H1 (cell line): ENCODE measurements around the gene TMEM117. TPM values are rescaled to one million over a fixed set of nuclear protein-coding genes. Genes with fewer than 3 reads are reported as not detected.

Experiments
- CTCF ChIA-PET: fragments of 300-600 bp; sonication (Branson Sonifier 250); formaldehyde crosslinking; loops from one replicate; lab custom pipeline; 2021; ENCODE audit not compliant: partially characterized antibody; lab: Charles Lee
- POLR2A ChIA-PET: fragments of 300-600 bp; sonication (Branson Sonifier 250); formaldehyde crosslinking; loops from one replicate; lab custom pipeline; 2021; ENCODE audit warnings: inconsistent platforms; ENCODE audit not compliant: partially characterized antibody; lab: Charles Lee
- DNase-seq, 2 experiments: peaks; one replicate each; pipeline versions ENCODE4 v3.0.0 to v3.0.0-alpha.2; 2010 to 2022; ENCODE audit warnings: low spot score in 2 of 2, low read depth in 1 of 2, mixed read lengths in 1 of 2
- FAIRE-seq: peaks from 2 replicates; lab custom pipeline; 2011; peaks lifted over from hg19 to GRCh38; lab: Jason Lieb, UNC
- H2AFZ ChIP-seq: 2 replicates; pipeline ENCODE4 v1.8.1; 2012; ENCODE audit warnings: low read length, inconsistent platforms
- H2AK5ac ChIP-seq: 2 replicates; pipeline ENCODE4 v1.6.1; 2013; ENCODE audit warnings: low read depth, low read length
- H2BK120ac ChIP-seq: replicated peaks from 2 replicates; pipeline ENCODE3; 2013; ENCODE audit warnings: low read depth, low read length, inconsistent platforms
- H2BK12ac ChIP-seq: 2 replicates; pipeline ENCODE4 v1.6.1; 2013; ENCODE audit warnings: low read depth, low read length
- H2BK15ac ChIP-seq: 2 replicates; pipeline ENCODE4 v1.6.1; 2013; ENCODE audit warnings: low read length
- H2BK20ac ChIP-seq: 2 replicates; pipeline ENCODE4 v1.6.1; 2013; ENCODE audit warnings: low read length
- H2BK5ac ChIP-seq: 2 replicates; pipeline ENCODE4 v1.6.1; 2013; ENCODE audit warnings: low read depth, low read length
- H3K14ac ChIP-seq: 2 replicates; pipeline ENCODE4 v1.6.1; 2013; ENCODE audit warnings: inconsistent platforms; ENCODE audit not compliant: insufficient read length
- H3K18ac ChIP-seq: 2 replicates; pipeline ENCODE4 v1.6.1; 2013; ENCODE audit warnings: low read length; ENCODE audit errors: extremely low read depth
- H3K23ac ChIP-seq: 2 replicates; pipeline ENCODE4 v1.6.1; 2013; ENCODE audit warnings: inconsistent platforms; ENCODE audit not compliant: insufficient read length
- H3K23me2 ChIP-seq: 2 replicates; pipeline ENCODE4 v1.6.1; 2013; ENCODE audit warnings: low read depth, low read length
- H3K27ac ChIP-seq: 2 replicates; pipeline ENCODE4 v1.6.1; 2011; ENCODE audit warnings: low read depth, low read length, inconsistent platforms
- H3K27me3 ChIP-seq, 4 experiments: replicated peaks in 1 of 4; 1 replicate in 1 of 4; 2 replicates in 3 of 4; pipeline versions ENCODE4 v1.6.1 to v1.8.1; 2011 to 2013; ENCODE audit warnings: low read length in 3 of 4, mild to moderate bottlenecking in 3 of 4, inconsistent platforms in 2 of 4, mixed read lengths in 2 of 4, moderate library complexity in 1 of 4; ENCODE audit not compliant: control insufficient read depth in 3 of 4, insufficient read depth in 3 of 4; ENCODE audit errors: extremely low read depth in 1 of 4
- H3K36me3 ChIP-seq, 4 experiments: 2 replicates each; pipeline versions ENCODE4 v1.6.1 to v1.8.1; 2011 to 2013; ENCODE audit warnings: mild to moderate bottlenecking in 4 of 4, low read length in 3 of 4, moderate library complexity in 2 of 4, control low read depth in 1 of 4, inconsistent platforms in 1 of 4; ENCODE audit not compliant: insufficient read depth in 4 of 4, control insufficient read depth in 2 of 4
- H3K4ac ChIP-seq: replicated peaks from 2 replicates; pipeline ENCODE3; 2013; ENCODE audit warnings: low read length, low read depth, mixed read lengths, inconsistent platforms; ENCODE audit not compliant: insufficient read length
- H3K4me1 ChIP-seq, 4 experiments: replicated peaks in 1 of 4; 1 replicate in 1 of 4; 2 replicates in 3 of 4; pipeline versions ENCODE4 v1.6.1 to v1.8.1; 2011 to 2013; ENCODE audit warnings: low read length in 3 of 4, inconsistent platforms in 2 of 4, mixed read lengths in 1 of 4; ENCODE audit not compliant: insufficient read depth in 4 of 4, control insufficient read depth in 3 of 4
- H3K4me2 ChIP-seq, 2 experiments: 2 replicates each; pipeline versions ENCODE4 v1.6.1 to v1.8.1; 2011 to 2013; ENCODE audit warnings: low read depth in 2 of 2, low read length in 2 of 2, control low read depth in 1 of 2, inconsistent platforms in 1 of 2, mild to moderate bottlenecking in 1 of 2; ENCODE audit not compliant: insufficient read depth in 1 of 2
- H3K4me3 ChIP-seq, 4 experiments: fragments of 200-600, 300-600 bp in 1 of 4; sonication (generic), shearing (Covaris generic), sonication (Bioruptor Twin) in 1 of 4; 2 replicates each; pipeline versions ENCODE4 v1.5.1 to v1.8.1; 2011 to 2016; ENCODE audit warnings: low read length in 4 of 4, low read depth in 3 of 4, control low read depth in 2 of 4, inconsistent platforms in 2 of 4, mild to moderate bottlenecking in 2 of 4, mixed read lengths in 1 of 4, moderate library complexity in 1 of 4; ENCODE audit not compliant: insufficient read depth in 2 of 4; ENCODE audit errors: extremely low read depth in 1 of 4
- H3K56ac ChIP-seq: replicated peaks from 2 replicates; pipeline ENCODE3; 2013; ENCODE audit warnings: low read depth, mild to moderate bottlenecking, mixed read lengths, low read length, inconsistent platforms; ENCODE audit not compliant: insufficient read length
- H3K79me1 ChIP-seq: 2 replicates; pipeline ENCODE4 v1.6.1; 2013; ENCODE audit warnings: low read depth, low read length, control low read depth
- H3K79me2 ChIP-seq, 2 experiments: 2 replicates each; pipeline versions ENCODE4 v1.6.1 to v1.8.1; 2012 to 2013; ENCODE audit warnings: low read length in 2 of 2, mild to moderate bottlenecking in 2 of 2, inconsistent platforms in 1 of 2; ENCODE audit not compliant: insufficient read depth in 2 of 2, control insufficient read depth in 1 of 2
- H3K9ac ChIP-seq, 4 experiments: replicated peaks in 1 of 4; 1 replicate in 1 of 4; 2 replicates in 3 of 4; pipeline versions ENCODE4 v1.6.1 to v1.8.1; 2011 to 2013; ENCODE audit warnings: low read depth in 3 of 4, low read length in 3 of 4, control low read depth in 2 of 4, mild to moderate bottlenecking in 2 of 4, moderate library complexity in 2 of 4, inconsistent platforms in 1 of 4; ENCODE audit errors: extremely low read depth in 1 of 4
- H3K9me3 ChIP-seq, 2 experiments: 2 replicates each; pipeline versions ENCODE4 v1.6.1 to v1.8.1; 2012 to 2013; ENCODE audit warnings: mild to moderate bottlenecking in 2 of 2, moderate library complexity in 2 of 2, control low read depth in 1 of 2, inconsistent platforms in 1 of 2, low read depth in 1 of 2, low read length in 1 of 2, mixed read lengths in 1 of 2; ENCODE audit not compliant: insufficient read depth in 2 of 2
- H4K20me1 ChIP-seq, 2 experiments: replicated peaks in 1 of 2; 2 replicates each; pipeline versions ENCODE3 to v1.8.1; 2011 to 2013; ENCODE audit warnings: inconsistent platforms in 2 of 2, low read length in 2 of 2, mild to moderate bottlenecking in 1 of 2; ENCODE audit not compliant: insufficient read depth in 2 of 2, control insufficient read depth in 1 of 2
- H4K5ac ChIP-seq: 2 replicates; pipeline ENCODE4 v1.6.1; 2013; ENCODE audit warnings: low read length, low read depth, mixed read lengths, inconsistent platforms; ENCODE audit not compliant: insufficient read length
- H4K8ac ChIP-seq: 2 replicates; pipeline ENCODE4 v1.8.0; 2013; ENCODE audit warnings: mild to moderate bottlenecking, moderate library complexity, low read length, inconsistent platforms; ENCODE audit not compliant: insufficient read depth; ENCODE audit errors: extremely low read depth
- H4K91ac ChIP-seq: replicated peaks from 2 replicates; pipeline ENCODE3; 2013; ENCODE audit warnings: low read length, mixed read lengths, inconsistent platforms; ENCODE audit not compliant: insufficient read length
- HDAC6 ChIP-seq: IDR thresholded peaks from one replicate; pipeline ENCODE4 v1.7.1; 2012; ENCODE audit warnings: low read depth, mild to moderate bottlenecking, inconsistent platforms, low read length, moderate library complexity
- RFX5 ChIP-seq: IDR thresholded peaks from 2 replicates; pipeline ENCODE4 v1.6.1; 2011; ENCODE audit warnings: low read depth, low read length, improper control_type of control experiment, borderline replicate concordance
- RNF2 ChIP-seq: fragments of 200-900, 300-1000 bp; sonication (generic); IDR thresholded peaks from 2 replicates; pipeline ENCODE4 v1.7.1; 2016; ENCODE audit warnings: borderline replicate concordance, low read depth, mild to moderate bottlenecking, antibody characterized with exemption, low read length; ENCODE audit not compliant: poor library complexity, severe bottlenecking; ENCODE audit errors: missing control alignments
- WGBS, 2 experiments: shearing (Covaris generic) in 1 of 2; methylation state at CpG; one replicate each; pipeline versions ENCODE4 v1.1.6 to v1.1.7; 2013 to 2015; ENCODE audit warnings: low lambda C conversion rate in 2 of 2, mixed read lengths in 2 of 2, inconsistent platforms in 1 of 2, low coverage in 1 of 2, missing lambda C conversion rate in 1 of 2; ENCODE audit not compliant: insufficient replicate concordance in 2 of 2, insufficient coverage in 1 of 2, insufficient read length in 1 of 2; ENCODE audit errors: extremely low coverage in 1 of 2, missing lambda C conversion rate in 1 of 2; 5-methylcytosine and 5-hydroxymethylcytosine counted together
- polyA plus RNA-seq, 7 experiments: library from polyadenylated mRNA; depleted of rRNA in 3 of 7; stranded (reverse) in 5 of 7; unstranded in 2 of 7; fragments of >200 nt in 5 of 7; fragments of 200-250 nt in 2 of 7; gene quantifications; 1 replicate in 5 of 7; 2 replicates in 1 of 7; 4 replicates in 1 of 7; pipeline versions ENCODE4 v1.2.1 to v1.2.3, GENCODE V29; 2011 to 2013; ENCODE audit warnings: missing spikeins in 2 of 7, mixed read lengths in 2 of 7
- total RNA-seq: library from RNA; stranded (reverse); fragmentation: NEBNext Ultra II Directional; extraction: Animal tissue kit (Norgen Biotek cat#: 25700); gene quantifications from 2 replicates; pipeline ENCODE4 v1.2.1, GENCODE V29; 2021

The TMEM117 gene
- total and polyA plus RNA-seq, 2 of the 8 experiments (the other 6 are each of a cell fraction or from before 2014, with no cell fraction given): 0.80 to 1.4 TPM

- Histone ChIP-seq H3K56ac (no peak overlapping the region), H4K8ac (no peak overlapping the region), H2AFZ (no peak overlapping the region), H2AK5ac (no peak overlapping the region), H3K4me1 (no peaks in the 10 kb centered on the region), H3K14ac (no peak overlapping the region), H4K5ac (no peak overlapping the region), H3K36me3 (no peaks in the 10 kb centered on the region), H3K4ac (no peak overlapping the region), H2BK20ac (no peak overlapping the region), H2BK15ac (no peak overlapping the region), H2BK120ac (no peak overlapping the region), H4K20me1 (no peaks in the 10 kb centered on the region), H2BK12ac (no peak overlapping the region), H3K4me2 (no peak overlapping the region), H4K91ac (no peak overlapping the region), H3K9ac (no peak overlapping the region), H3K27ac (no peak overlapping the region), H3K18ac (no peak overlapping the region), H3K27me3 (no peaks in the 10 kb centered on the region), H3K79me1 (no peaks in the 10 kb centered on the region), H3K23me2 (no peaks in the 10 kb centered on the region), H3K4me3 (no peak overlapping the region), H3K79me2 (no peaks in the 10 kb centered on the region), H3K23ac (no peak overlapping the region), H3K9me3 (no peaks in the 10 kb centered on the region), H2BK5ac (no peak overlapping the region)
- WGBS, 2 experiments: 89% methylated on average over 1 of the region's 1 CpG; no CpG with 5 or more reads in 1 of the 2 experiments
- FAIRE-seq: no peak
- ChIA-PET POLR2A (no interaction called here), CTCF (no interaction called here)
- TF ChIP-seq HDAC6 (no peak), RFX5 (no peak), RNF2 (no peak)
- DNase-seq: no peak
Observed at GRCh38 chr12:44088647-44089046, 252.8 kb downstream of the TMEM117 start.
